ENCODE data around the gene HMBS.
"Not testable (repeated sequence)": the region's sequence is repeated elsewhere in the genome, so short reads cannot be mapped to it uniquely, and the experiment has no call there.

HMBS gene

DNA sequence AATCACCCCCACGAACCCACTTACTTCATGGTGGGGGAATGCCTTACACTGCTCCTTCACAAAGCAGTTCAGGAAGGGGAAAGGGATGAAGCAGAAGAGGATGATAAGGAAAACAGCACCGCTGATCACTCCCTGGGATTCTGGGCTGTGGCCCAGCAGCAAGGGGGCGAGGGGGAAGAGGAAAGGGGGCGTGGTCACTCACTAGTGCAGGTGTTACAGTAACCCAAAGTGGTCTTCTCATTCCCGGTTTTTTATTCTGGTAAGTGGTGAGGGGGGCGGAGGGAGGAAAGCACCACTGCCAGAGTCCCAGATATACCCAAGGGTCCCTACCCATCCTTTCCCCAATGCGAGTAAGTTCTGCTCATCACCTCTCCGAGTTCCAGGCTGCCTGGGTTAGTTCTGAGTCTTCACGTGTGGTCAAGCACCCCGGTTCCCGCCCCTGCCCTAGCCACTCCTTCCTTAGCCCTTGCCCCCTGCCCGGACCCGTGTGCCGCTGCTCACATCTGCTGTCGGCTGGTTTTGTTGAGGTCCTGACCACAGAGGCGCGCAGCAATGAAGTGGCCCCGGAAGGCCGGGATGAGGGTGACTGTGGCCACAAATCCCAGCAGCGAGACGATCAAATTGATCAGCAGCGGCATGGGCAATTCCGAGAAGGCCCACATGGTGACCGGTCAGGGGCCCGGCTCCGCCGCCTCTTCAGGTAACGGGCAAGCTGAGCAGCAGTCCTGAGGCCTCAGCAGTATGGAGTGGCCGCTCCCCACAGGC, 16.5 kb downstream of the HMBS start:
- peak; percentile 26 for DNase-seq (ENCODE audit: low read depth)

DNA sequence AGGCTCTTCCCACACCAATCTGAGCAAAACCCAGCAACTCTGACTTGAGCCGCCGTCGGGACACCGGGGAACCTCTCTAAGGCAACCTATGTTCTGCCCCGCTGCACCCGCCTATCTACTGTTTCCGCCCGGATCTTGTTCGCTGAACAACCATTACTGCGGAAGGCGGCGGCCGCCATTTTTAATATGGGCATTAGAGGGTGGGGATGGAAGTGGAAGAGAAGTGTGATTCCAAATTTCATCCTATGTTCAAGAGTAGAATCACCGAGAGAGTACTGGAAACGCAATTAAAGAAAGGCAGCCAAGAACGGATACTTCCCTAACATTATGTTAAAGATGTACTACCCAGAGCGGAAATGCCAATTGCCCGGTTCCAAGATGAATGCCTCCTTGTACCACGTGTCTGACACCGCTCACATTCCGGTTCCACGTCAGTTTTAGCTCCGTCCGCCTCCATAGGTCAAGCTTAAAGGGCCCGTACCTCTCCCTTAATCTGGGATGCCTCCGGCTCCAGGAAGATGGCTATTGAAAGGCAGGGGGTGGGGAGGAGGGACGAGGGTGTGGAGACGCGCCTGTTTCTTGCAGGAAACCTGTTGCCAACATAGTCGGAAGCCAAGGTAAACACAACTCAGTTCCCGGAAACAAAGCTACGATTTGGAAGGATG, 17.2 kb downstream of the HMBS start, which contains the start of gene DPAGT1:
TSS of gene DPAGT1 (minus strand) at position 95 of the 665 bp plus-strand sequence. CDS start 198 bp downstream, outside the sequence.
- DNase-seq (ENCODE audit: low read depth) = peak; percentile 97

DNA sequence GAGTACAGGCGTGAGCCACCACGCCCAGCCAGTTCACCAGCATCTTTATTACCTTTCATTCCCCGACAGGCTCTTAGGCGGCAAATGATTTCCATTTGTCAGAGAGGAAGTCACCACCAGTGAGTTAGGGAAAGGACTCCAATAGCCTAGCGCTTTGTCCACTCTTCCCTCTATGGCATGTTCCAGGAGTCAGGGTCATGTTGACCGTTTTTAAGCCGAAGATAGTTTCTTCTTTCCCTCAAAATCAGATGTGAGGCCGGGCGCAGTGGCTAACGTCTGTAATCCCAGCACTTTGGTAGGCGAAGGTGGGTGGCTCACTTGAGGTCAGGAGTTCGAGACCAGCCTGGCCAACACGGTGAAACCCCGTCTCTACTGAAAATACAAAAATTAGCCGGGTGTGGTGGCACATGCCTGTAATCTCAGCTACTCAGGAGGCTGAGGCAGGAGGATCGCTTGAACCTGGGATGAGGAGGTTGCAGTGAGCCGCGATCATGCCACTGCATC, 18.5 kb downstream of the HMBS start:
- DNase-seq (ENCODE audit: low read depth) = not testable (repeated sequence)

DNA sequence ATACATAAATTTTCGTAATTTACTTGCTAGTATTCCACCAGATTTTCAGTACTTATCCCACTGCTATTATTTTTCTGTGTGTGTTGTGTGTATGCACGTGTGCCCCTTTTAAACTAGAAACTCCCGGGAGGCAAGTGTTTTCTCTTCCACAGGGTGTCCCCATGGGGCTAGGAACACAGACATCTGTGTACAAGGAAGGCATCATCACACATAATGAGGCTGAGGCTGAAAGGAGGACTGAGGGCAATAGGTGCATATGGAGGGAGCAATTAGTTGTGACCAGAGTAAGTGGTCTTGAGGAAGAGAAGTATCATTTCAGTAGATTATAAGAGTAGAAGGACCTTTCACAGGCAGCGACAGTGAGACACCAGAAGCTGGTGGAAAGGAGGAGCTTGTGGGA, 19.1 kb downstream of the HMBS start:
- DNase-seq (ENCODE audit: low read depth) = no peak

DNA sequence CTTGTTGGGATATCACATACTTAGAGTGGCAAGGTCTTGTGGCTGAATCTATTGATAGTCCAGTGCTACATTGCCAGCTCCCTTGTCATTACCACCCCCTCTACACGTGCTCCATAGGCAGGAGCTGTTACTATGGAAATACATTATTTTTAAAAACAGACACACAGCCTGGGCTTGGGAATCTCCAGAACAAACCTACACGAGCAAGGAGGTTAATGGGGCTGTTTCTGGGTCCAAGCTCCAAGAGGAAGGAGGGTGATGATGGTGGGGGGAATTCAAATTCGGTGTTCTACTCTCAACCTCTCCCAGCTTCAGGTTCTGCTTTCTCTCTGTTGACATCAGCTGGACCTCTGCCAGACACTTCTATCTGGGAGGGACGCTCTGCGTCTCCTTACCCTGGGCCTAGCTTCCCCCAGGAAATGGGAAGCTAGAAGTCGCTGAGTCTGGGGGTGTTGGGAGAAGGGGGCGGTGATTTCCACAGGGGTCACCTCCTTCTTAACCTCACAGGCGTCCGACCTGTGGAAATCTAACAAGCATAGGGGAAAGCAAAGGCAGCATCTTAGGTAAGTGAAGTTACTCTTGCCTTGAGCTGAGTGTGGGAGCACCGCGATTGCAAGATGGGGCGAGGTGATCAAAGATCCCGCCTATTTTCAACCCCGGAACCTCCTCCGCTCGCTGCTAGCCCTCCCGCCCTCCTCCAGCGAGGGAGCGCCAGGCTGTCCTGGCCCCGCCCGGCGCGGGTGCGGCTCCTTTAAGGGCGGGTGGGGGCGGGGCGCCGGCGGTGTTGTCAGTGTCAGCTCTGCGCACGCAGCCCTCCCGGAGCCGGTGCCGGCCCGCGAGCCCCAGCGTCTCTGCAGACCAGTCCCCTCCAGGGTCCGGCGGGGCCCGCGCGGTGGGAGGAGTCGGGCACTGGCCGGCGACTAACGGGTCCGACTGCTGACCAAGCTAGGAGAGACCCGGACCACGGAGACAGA, 22.2 kb downstream of the HMBS start, which contains the start of gene C2CD2L:
TSS of gene C2CD2L (plus strand) at position 781 of the 974 bp plus-strand sequence. CDS start 398 bp downstream, outside the sequence.
- DNase-seq (ENCODE audit: low read depth) = peak; percentile 90

DNA sequence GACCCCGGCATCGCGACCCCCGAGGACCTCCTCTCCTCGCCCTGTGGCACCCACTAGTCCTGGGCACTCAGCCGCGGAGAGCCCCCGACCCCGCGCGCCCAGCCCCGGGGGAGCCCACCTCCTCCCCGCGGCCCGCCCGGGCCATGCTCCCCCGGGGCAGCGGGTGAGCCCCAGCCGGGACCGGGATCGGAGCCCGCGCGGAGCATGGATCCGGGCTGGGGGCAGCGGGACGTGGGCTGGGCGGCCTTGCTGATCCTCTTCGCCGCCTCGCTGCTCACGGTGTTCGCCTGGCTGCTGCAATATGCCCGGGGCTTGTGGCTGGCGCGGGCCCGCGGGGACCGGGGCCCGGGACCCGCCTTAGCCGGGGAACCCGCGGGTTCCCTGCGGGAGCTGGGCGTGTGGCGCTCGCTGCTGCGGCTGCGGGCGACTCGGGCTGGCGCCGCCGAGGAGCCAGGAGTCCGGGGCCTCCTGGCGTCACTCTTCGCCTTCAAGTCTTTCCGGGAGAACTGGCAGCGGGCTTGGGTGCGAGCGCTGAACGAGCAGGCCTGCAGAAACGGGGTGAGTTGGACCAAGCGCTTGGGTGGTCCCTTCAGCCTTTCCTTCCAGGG, 23.0 kb downstream of the HMBS start:
- no peak for DNase-seq (ENCODE audit: low read depth)

DNA sequence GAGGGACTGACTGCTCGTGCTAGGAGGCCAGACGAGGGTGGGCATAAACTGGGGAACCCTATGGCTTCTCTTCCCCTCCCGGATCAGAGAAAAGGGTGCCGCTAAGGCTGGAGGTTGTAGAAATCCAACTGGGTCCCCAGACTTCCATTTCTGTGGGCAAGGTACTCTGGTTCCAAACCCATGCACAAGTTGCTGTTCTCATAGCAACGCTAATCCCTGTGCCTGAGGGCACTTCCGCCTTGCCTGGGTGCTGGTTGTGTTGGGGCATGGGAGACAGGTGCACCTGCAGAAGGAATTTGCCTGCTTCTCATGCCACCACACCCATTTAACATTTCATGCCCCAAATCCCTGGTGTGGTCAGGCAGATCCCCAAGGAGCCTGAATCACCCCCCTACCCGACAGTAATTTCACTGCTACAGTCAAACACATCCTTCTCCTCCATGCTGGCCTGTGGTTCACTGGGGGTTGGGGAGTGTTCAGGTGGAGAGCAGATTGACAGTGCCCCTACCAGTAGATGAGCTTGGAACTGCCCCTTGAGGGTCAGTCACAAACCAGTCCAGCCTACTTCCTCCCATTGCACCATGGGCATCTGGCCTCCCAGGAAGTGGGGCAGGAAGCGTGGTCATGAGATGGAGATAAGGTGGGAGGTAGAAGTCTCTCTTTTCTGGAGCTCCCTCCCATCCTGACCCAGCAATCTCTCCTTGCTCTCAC, 23.6 kb downstream of the HMBS start:
- no peak for DNase-seq (ENCODE audit: low read depth)

DNA sequence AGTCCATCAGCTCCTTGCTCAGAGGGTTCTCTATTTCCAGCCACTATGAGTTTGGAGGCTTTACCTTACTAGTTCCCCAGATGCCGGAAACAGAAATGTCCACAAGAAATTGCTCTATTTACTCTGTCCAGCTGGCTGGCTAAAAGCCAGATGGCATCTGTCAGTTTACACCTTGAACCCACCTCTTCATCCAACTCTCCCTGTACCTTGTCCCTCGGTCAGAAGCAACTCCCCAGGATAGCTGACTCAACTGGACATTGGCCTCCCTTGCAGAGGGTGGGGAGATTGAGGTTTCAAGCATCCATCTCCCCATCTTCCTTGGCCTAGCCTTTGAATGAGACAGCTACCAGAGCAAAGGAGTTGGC, 24.2 kb downstream of the HMBS start:
- no peak for DNase-seq (ENCODE audit: low read depth)

DNA sequence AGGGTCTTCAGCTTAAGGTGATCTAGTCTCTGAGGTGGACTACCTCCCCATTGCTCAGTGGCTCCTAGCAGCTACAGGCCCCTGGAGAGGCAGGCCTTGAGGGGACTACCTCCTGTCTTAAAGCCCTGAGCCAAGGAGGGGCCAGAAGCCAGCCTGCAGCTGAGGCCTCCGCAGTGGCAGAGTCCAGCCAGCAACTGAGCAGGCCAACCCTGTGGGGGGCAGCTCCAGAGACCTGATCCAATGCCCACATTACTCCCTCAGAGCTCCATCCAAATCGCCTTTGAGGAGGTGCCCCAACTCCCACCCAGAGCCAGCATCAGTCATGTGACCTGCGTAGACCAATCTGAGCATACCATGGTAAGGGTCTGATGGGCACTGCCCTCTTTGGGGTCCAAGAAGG, 25.2 kb downstream of the HMBS start:
- no peak for DNase-seq (ENCODE audit: low read depth)

DNA sequence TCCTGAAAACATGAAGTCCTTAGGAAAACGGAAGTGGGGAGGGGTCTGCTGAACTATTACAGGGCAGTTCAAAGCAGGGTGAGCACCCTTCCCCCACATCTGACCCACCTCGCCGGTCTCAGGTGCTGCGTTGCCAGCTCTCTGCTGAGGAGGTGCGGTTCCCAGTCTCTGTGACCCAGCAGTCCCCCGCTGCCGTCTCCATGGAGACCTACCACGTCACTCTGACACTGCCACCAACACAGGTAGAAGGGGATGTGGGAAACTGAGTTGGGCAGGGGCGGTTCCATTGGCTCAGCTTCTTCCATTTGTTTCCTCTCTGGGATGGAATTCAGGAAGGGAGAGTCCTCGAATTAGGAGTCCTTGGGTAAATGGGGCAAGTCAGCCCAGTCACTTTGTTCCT, 25.8 kb downstream of the HMBS start:
- DNase-seq (ENCODE audit: low read depth) = no peak

DNA sequence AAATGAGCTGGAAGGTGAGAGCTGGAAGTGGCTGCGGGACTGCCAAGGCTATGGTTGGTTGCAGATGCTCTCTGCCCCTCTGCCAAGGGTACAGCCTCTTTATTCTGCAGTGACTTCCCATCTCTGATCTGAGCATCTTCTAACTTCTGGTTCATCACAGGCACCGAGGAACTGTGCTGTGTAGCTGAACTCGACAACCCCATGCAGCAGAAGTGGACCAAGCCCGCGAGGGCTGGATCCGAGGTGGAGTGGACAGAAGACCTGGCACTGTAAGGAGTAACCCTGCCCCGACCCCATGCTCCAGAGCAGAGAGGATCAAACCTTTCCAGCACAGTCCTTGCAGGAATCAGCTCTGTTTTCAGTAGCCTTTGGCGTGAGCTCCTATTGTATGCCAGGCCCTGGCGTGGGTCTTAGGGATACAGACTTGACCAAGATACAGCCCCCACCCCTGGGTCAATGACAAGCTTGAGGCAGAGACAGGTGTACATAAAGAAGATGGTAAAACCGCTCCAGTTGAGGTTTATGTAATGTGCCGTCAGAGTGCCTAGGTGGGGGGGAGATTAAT, 26.8 kb downstream of the HMBS start:
- DNase-seq (ENCODE audit: low read depth) = no peak

DNA sequence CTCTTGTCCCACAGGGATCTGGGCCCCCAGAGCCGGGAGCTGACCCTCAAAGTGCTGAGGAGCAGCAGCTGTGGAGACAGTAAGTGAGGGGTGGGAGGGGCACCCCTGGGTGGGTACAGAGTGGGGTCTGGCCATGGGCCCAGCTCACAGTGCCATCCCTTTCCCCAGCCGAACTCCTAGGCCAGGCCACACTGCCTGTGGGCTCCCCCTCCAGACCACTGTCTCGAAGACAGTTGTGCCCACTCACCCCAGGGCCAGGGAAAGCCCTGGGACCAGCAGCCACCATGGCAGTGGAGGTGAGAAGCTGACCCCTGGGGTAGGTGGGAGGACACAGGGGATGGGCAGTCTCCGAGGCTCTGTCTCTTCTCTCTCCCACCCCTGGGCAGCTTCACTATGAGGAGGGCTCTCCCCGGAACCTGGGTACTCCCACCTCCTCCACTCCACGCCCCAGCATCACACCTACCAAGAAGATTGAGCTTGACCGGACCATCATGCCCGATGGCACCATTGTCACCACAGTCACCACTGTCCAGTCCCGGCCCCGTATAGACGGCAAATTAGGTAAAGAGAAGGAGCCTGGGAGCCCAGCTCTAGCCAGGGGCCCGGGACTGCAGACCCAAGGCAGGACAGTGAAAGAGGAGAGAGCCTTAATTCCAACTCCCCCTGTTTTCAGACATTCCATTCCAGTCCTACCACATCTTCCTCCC, 27.8 kb downstream of the HMBS start:
- no peak for DNase-seq (ENCODE audit: low read depth)

DNA sequence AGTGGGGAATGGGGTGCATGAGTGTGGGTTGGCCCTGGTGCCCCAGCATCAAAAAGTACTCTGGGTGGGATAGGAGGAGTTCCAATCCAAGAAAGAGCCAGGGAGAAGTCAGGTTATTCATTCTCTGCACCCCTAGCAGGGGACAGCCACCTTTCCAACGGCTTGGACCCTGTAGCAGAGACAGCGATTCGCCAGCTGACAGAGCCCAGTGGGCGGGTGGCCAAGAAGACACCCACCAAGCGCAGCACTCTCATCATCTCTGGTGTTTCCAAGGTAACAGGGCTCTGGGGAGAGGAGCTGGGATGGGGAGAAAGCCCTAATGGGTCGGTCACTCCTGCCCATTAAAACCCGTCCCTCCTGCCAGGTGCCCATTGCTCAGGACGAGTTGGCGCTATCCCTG, 29.0 kb downstream of the HMBS start:
- DNase-seq (ENCODE audit: low read depth) = no peak

DNA sequence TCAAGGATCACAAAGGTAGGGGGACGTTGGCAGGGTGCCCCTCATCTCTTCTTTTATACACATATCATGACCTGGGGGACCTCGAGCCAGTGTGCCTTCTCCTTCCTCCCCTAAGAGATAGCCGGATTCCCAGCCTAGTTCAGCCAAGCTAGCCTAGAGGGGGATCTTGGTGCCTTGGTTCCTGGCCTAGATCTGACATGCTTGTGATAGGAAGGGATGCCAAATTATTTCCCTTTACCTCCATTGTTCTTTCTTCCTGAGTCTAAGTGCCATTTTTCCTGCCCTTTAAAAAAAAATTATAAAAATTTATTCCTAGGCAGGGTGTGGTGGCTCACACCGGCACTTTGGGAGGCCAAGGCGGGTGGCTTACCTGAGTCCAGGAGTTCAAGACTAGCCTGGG, 29.7 kb downstream of the HMBS start:
- DNase-seq (ENCODE audit: low read depth) = no peak

DNA sequence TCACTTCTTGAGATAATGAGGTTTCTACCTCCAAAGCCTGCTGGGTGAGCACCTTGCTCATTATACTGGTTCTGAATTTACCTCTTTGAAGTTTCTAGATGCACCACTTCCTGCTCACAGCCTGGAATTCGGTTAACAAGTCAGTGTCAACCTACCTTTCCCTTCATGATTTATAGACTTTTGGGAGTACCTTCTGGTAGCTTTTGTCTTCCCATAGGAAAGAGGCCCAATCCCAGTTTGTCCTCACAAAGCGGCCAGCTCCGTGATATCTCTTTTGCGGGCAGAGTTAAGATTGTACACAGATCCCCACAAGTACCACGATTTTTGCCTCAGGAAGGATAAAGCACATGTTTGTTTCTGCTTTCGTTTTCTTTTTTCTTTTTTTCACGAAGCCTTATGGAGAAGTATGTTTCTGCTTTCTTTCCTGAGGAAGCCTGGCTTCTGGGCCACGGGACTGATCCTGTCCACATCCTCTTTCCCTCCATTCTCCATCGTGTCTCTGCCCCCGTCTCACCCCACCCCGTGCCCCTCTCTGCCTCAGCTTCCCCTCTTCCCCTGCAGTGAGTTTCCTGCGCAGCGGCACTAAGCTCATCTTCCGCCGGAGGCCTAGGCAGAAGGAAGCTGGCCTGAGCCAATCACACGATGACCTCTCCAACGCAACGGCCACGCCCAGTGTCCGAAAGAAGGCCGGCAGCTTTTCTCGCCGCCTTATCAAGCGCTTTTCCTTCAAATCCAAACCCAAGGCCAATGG, 31.0 kb downstream of the HMBS start:
- DNase-seq (ENCODE audit: low read depth) = no peak

DNA sequence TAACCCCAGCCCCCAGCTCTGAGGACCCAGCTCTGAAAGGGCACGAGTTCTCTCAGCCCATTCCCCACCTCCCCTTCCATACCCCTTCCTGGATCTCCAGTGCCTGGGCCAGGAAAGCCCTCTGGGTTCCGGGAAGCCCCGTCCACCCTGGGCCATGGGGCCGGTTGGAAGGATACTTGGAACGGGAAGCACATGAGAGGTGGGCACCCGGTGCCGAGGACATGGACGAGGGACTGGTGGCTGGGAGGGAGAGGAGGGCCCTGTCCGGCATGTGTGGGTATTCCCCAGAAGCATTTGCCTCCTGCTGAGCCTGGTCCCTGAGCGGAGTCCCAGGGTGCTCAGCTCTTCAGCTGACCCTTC, 31.5 kb downstream of the HMBS start:
- no peak for DNase-seq (ENCODE audit: low read depth)

DNA sequence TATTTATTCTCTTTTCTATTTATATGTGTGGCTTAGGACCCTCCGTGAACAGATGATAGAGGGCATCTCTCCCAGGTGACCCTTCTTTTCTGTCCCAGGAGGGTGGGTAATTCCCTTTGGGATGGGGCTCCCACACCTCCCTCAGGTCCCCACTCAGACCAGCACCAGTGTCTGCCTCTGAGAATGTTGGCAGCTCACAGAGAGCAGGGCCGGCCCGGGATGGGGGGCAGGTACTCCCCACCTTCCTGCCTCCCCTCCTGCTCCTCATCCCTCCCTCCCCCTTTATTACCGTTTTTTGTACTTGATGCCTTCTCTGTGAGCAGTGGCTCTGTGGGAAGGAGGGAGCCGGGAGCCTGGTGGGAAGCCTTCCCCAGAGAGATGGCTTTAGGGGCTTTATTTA, 31.9 kb downstream of the HMBS start:
- DNase-seq (ENCODE audit: low read depth) = no peak

DNA sequence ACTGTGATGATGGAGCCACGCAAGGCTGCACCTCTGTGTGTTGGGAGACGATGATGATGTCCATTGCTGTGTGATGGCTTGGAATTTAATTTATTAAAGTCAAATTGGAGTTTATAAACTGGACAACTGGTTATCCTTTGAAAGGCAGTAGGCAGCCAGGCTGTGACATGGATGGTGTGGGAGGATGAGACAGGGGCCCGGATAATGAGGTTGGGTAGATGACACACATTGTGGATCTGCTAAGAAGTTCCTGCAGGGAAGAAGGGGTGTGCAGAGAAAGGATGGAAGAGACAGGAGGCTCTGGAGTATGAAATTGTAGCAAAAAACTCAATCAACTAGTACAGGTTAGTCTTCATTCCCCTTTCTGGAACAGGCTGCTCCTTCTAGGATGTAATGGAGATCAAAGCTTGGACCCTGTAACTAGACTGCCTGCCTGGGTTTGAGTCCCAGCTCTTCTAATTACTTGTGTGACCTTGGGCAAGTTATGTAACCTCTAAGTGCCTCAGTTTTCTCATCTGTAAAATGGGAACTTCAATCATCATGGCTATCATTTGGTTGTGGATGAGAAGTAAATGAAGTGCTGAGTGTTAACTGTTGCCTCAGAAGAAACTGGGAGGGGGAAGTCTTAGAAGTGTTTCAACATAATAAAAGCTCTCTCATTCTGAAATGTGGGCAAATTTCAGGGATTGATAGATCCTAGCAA, 32.5 kb downstream of the HMBS start:
- DNase-seq (ENCODE audit: low read depth) = no peak

DNA sequence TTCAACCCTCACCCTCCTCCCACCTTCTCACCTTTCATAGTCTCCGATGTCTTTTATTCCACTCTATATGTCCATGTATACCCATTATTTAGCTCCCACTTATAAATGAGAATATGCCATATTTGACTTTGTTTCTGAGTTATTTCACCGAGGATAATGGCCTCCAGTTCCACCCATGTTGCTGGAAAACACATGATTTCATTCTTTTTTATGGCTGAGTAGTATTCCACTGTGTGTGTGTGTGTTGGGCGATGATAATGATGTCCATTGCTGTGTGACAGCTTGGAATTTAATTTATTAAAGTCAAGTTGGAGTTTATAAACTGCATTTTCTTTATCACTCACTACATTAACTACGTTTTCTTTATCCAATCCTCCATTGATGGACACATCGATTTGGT, 33.5 kb downstream of the HMBS start:
- no peak for DNase-seq (ENCODE audit: low read depth)

Data from fibroblast of gingiva (primary cell).